Pancreas (tissue), 10 donors: ENCODE data around the gene ARSB. TPM values are rescaled to one million over a fixed set of nuclear protein-coding genes. Genes with fewer than 3 reads are reported as not detected.

Source experiments
- ATAC-seq, 4 donors: fragments of 200-7000 bp; cut with Tn5 transposase; one replicate each; pipeline versions ENCODE4 v1.8.0 to v1.9.1; 2020; ENCODE audit warnings: mild to moderate bottlenecking in 4 of 4, moderate library complexity in 4 of 4
- DNase-seq, 6 donors: peaks; one replicate each; pipeline ENCODE4 v3.0.0-alpha.2; 2020
- FAIRE-seq: peaks from 2 replicates; lab custom pipeline; 2012; peaks lifted over from hg19 to GRCh38; lab: Jason Lieb, UNC
- H3K27ac ChIP-seq, 4 donors: fragments of 200-600 bp; sonication (generic); 1 replicate in 3 of 4; 2 replicates in 1 of 4; pipeline versions ENCODE4 v1.5.0 to v1.8.0; 2020
- H3K27me3 ChIP-seq, 4 donors: fragments of 200-600 bp; one replicate each; pipeline ENCODE4 v1.8.0; 2021
- H3K36me3 ChIP-seq, 3 donors: fragments of 200-600 bp; sonication (generic) in 1 of 3; one replicate each; pipeline versions ENCODE4 v1.5.0 to v1.8.0; 2020 to 2021
- H3K4me1 ChIP-seq, 3 donors: fragments of 200-600 bp; one replicate each; pipeline ENCODE4 v1.8.0; 2021
- H3K4me3 ChIP-seq, 4 donors: fragments of 200-600 bp; sonication (generic) in 2 of 4; one replicate each; pipeline versions ENCODE4 v1.5.0 to v1.8.0; 2020 to 2021
- H3K9me3 ChIP-seq, 4 donors: fragments of 200-600 bp; one replicate each; pipeline ENCODE4 v1.8.0; 2021
- CTCF ChIP-seq, 4 donors: fragments of 200-600 bp; sonication (generic) in 3 of 4; IDR thresholded peaks; one replicate each; pipeline versions ENCODE4 v1.5.0 to v1.8.0; 2021; ENCODE audit warnings: antibody characterized with exemption in 4 of 4
- WGBS, 2 donors: extraction: QIAGEN DNeasy Blood & Tissue Kit; methylation state at CpG; one replicate each; pipeline ENCODE4 v1.1.7; 2013; 5-methylcytosine and 5-hydroxymethylcytosine counted together
- intact Hi-C, 3 donors: fragments of 100-400 bp; cut with DNase I; formaldehyde crosslinking; loops; one replicate each; pipeline versions ENCODE4 v1.11.1 to v1.14.2; 2022
- polyA plus RNA-seq, 2 donors: library from polyadenylated mRNA; stranded (reverse); fragments of 200-250 nt; gene quantifications; one replicate each; pipeline ENCODE4 v1.2.3, GENCODE V29; 2013
- total RNA-seq, 6 donors: library from RNA; stranded (reverse); fragmentation: NEBNext Ultra II Directional in 4 of 6; extraction: Animal tissue kit (Norgen Biotek cat#: 25700) in 4 of 6; gene quantifications; one replicate each; pipeline versions ENCODE4 v1.2.1 to v1.2.4, GENCODE V29; 2021 to 2023
- donor health status: healthy with polysubstance abuse.
- donor health status: DM: no; HTN: no; CAD: no; lungs with moderate emphysema.
- donor health status: DM: no; HTN: no; CAD: no.
- donor health status: control.
- donor health status: control.
- donor health status: Bipolar disorder and iron deficiency.
- donor health status: DM: yes; HTN: yes; CAD: no.
- donor health status: DM: no; HTN: no; CAD: no.
- donor health status: DM: no; HTN: no; CAD: no.
- donor health status: DM: yes; HTN: yes; CAD: no.

The ARSB gene
- total and polyA plus RNA-seq, 8 donors = 1.6 to 11.5 (median 5.8) TPM

DNA sequence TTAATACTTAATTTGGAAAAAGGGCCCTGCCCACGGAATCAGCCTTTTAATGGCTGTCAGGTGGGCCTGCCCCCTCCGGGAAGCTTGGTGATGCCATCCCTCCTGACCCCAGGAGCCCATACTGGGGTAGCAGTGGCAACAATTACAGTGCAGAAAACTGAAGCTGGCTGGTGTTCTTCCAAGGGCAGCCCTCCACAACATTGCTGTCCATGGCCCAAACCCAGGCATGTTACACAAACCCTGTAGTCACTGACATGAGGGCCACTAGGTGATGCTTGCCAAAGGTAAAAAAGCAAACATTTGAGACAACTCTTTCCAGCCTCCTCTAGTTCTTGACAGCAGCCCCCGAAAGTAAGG, 186.5 kb downstream of the ARSB start:
- intact Hi-C loops = no loop called here
- Histone ChIP-seq H3K4me1 (no peaks in the 10 kb centered on the region), H3K9me3 (no peaks in the 10 kb centered on the region), H3K36me3 (no peaks in the 10 kb centered on the region), H3K4me3 (no peak overlapping the region), H3K27me3 (no peaks in the 10 kb centered on the region), H3K27ac (no peak overlapping the region)
- ATAC-seq = no peak
- no peak for TF ChIP-seq CTCF (IDR thresholded peaks at IDR 0.05)
- no peak for FAIRE-seq
- WGBS, 2 donors = 91 to 94% methylated on average over 3 of the region's 3 CpGs
- no peak for DNase-seq

DNA sequence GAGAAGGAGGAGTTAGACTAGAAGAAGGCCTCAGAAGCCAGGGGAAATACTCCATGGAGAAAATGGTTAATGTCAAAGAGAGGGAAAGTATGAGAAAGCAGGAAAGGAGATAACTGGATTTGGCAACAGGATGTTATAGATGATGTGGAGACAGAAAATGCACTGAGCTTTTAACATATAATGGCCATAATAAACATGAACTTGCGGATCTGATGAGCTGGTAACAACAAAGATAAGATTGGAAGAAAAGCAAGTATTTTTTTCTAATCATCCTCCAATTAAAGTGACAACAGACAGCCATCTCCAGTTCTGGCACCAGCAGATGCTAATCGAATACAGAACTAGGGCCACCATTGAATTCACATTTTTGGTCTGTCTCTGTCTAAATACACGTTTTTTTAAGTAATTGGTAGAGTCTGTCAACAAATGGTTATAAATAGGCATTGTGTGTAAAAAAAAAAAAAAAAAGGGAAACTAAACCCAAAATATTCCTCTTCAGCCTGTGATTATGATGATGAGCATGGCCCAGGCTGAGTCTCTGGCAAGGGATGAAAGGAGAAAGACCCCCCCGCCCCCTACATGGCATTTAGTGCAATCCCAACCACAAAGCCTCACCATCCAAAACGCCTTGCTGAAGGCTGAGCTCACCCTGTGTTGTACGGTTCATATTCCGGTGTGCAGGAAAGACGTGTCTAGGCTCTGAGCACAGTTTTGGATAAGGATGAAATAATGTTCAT, 187.0 kb downstream of the ARSB start:
- intact Hi-C loops = no loop called here
- Histone ChIP-seq H3K27ac (no peak overlapping the region), H3K4me1 (no peaks in the 10 kb centered on the region), H3K9me3 (no peaks in the 10 kb centered on the region), H3K27me3 (no peaks in the 10 kb centered on the region), H3K36me3 (no peaks in the 10 kb centered on the region), H3K4me3 (no peak overlapping the region)
- FAIRE-seq (no peak), ATAC-seq (no peak), DNase-seq (no peak)
- WGBS, 2 donors = 85 to 86% methylated on average over 8 of the region's 8 CpGs
- TF ChIP-seq CTCF (IDR thresholded peaks at IDR 0.05) = no peak

GRCh38 chr5:78795757-78796156, 189.4 kb downstream of the ARSB start:
- Histone ChIP-seq H3K36me3 (no peaks in the 10 kb centered on the region), H3K27ac (no peak overlapping the region), H3K4me1 (no peaks in the 10 kb centered on the region), H3K4me3 (no peak overlapping the region), H3K27me3 (no peaks in the 10 kb centered on the region), H3K9me3 (no peaks in the 10 kb centered on the region)
- 63 to 76% methylated on average over 2 of the region's 2 CpGs for WGBS, 2 donors
- DNase-seq = no peak
- peak in 2 of 4 donors; percentile 69 for ATAC-seq
- TF ChIP-seq CTCF (IDR thresholded peaks at IDR 0.05) = no peak
- intact Hi-C loops = no loop called here
- FAIRE-seq = no peak

DNA sequence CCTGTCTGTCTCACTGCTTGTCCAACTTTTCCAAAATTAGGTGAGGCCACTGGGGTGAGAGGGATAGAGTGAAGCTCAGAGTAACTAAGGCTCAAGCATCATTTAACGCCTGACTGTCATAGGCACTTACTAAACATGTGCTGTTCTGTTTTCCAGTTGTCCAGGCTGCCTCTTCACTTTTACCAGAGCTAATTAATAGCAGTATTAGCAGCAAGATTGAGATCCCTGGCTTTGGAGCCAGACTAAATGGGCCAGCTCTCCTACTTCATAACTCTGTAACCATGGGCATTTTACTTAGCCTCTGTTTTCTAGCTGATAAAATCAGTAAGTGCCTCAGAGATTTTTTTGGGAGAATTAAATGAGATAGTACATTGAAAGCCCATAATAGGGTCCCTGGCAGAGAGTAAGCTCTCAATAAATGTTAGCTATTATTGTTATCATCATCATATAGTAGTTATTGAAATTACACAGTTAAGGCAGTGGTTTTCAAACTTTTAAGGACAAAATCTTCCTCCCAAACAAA, 190.4 kb downstream of the ARSB start:
- no peak for ATAC-seq

More for the DNA sequence above, 190.4 kb downstream of the ARSB start:
- 91 to 92% methylated on average over 1 of the region's 1 CpG for WGBS, 2 donors
- FAIRE-seq = no peak
- no peaks in the 10 kb centered on the region for H3K36me3 ChIP-seq
- no peak overlapping the region for H3K4me3 ChIP-seq
- no peak for TF ChIP-seq CTCF (IDR thresholded peaks at IDR 0.05)
- no peaks in the 10 kb centered on the region for H3K27me3 ChIP-seq
- H3K9me3 ChIP-seq = no peaks in the 10 kb centered on the region
- intact Hi-C loops = no loop called here
- no peak overlapping the region for H3K27ac ChIP-seq
- DNase-seq = no peak
- no peaks in the 10 kb centered on the region for H3K4me1 ChIP-seq
